HTR-8/SVneo (cell line): ENCODE data around the gene PAN2.
"Not testable (repeated sequence)": the region's sequence is repeated elsewhere in the genome, so short reads cannot be mapped to it uniquely, and the experiment has no call there.

ENCODE experiments used
- DNase-seq: peaks from one replicate; pipeline ENCODE4 v3.0.0; 2011; ENCODE audit warnings: low spot score, mixed read lengths; ENCODE audit not compliant: insufficient read length
- FAIRE-seq: peaks from 2 replicates; lab custom pipeline; 2011; peaks lifted over from hg19 to GRCh38; lab: Jason Lieb, UNC

The PAN2 gene

DNA sequence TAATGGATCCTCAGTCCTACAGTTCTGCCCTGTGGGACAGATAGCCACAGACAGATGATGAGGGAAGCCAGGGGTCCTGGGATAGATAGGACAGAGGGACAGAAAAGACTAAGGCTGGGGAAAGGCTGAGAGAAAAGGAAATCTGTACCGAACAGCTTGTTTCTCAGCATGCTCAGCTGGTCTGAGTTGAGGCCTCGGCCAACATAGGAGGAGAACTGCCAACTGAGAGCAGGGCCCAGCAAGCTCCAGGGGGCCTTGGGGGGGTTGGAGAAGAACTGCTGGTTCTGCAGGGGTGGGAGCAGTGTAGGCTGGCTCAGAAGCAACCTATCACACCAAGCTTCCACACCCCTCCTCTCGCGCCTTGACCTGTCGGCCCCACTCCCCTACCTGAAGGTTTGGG lies 15.0 kb upstream of the PAN2 start:
- no peak for FAIRE-seq

DNA sequence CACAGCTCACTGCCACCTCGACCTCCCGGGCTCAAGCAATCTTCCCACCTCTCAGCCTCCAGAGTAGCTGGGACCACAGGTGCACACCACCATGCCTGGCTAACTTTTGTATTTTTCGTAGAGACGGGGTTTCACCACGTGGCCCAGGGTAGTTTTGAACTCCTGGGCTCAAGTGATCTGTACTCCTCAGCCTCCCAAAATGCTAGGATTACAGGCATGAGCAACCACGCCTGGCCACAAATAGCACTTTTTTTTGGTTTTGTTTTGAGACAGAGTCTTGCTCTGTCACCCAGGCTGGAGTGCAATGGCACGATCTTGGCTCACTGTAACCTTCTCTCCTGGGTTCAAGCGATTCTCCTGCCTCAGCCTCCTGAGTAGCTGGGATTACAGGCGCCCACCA lies 13.5 kb upstream of the PAN2 start:
- FAIRE-seq = peak; percentile 28
- not testable (repeated sequence) for DNase-seq

More for the DNA sequence above, 15.0 kb upstream of the PAN2 start:
- DNase-seq = no peak

DNA sequence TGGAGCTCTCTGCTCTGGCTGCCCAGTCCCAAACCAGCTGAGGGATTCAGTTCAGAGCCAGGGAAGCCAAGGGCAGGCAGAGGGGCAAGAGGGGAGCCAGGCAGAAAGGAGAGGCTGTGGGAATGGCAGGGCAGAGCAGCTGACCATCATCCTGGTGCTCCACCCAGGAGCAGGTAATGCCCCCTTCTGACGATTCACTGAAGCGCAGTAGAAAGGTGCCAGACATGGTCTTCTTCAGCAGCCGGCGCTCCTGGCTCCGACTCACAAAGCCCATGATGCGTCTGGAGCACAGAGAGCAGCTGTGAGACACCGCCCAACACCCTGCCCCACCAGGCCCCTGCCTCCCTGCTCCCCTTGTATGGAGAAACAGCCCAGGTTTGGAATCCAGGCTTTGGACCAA lies 12.9 kb upstream of the PAN2 start:
- FAIRE-seq = no peak
- no peak for DNase-seq

DNA sequence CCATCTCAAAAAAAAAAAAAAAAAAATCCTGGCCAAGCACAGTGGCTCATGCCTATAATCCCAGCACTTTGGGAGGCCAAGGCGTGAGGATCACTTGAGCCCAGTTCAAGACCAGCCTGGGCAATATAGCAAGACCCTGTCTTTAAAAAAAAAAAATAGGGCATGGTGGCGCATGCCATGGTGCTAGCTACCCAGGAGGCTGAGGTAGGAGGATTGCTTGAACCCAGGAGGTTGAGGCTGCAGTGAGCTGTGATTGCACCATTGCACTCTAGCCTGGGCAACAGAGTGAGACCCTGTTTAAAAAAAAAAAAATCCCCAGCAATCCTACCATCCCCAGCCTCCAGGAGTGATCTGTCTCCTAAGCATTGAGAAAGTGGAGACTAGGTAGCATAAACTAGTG lies 8.5 kb upstream of the PAN2 start:
- not testable (repeated sequence) for DNase-seq, FAIRE-seq

DNA sequence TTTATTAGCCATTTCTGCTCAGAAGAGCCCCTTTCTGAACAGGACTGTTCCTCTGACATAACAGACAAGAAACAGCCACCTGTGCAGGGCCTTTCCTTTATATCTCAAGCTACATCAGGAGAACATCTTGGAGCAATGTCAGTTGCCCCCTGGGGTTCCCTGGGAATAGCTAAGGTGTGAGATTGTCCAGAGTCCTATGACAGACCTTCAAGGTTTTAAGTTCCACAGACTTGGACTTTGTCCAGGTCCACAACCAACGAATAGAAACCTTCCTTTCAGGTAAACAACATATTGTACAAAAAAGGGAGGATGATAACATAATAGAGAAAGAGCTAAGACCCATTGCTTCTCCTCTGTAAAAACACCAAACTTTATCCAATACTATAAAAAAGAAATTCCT lies 7.8 kb upstream of the PAN2 start:
- no peak for DNase-seq

DNA sequence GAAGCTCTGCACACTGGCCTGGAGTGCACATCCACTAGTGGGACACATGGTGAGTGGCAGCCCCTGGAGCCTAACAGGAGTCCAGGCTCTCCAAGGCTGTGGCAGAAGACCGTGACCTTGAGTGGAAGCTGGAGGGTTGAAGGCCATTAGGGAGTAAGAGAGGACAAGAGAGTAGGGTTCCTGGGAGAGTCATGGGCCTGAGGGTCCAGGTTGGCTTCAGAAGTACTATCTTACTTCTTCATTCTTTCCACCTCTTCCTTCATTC lies 5.3 kb upstream of the PAN2 start:
- DNase-seq (no peak), FAIRE-seq (no peak)

More for the DNA sequence above, 7.8 kb upstream of the PAN2 start:
- no peak for FAIRE-seq

DNA sequence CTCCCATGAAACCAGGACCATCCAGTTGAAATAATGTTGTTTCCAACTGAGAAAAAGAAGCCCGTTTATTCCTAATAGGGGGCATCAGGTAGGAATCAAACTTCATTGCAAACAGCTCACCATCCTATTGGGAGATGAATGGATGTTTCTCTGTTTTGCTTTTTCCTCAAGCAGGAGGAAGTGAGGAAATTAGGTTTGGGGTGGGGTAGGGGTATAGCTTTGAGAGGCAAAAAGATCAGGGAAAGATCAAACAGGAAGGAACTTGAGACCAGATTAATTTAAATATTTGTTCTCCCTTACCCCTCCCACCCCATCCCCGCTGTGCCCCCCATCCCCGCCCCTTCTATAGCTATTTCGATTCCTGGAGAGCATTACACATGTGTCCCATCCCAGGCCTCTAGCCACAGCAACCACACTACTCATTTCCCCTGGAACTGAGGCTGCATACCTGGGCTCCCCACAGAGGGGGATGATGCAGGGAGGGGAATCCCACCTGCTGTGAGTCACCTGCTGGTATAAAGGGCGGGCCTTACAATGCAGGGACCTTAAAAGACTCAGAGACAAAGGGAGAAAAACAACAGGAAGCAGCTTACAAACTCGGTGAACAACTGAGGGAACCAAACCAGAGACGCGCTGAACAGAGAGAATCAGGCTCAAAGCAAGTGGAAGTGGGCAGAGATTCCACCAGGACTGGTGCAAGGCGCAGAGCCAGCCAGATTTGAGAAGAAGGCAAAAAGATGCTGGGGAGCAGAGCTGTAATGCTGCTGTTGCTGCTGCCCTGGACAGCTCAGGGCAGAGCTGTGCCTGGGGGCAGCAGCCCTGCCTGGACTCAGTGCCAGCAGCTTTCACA lies 4.7 kb upstream of the PAN2 start, which contains the start of gene IL23A:
TSS of gene IL23A (plus strand) at position 577 of the 850 bp plus-strand sequence. CDS start at position 738, 161 bp downstream.
- DNase-seq (no peak), FAIRE-seq (no peak)

DNA sequence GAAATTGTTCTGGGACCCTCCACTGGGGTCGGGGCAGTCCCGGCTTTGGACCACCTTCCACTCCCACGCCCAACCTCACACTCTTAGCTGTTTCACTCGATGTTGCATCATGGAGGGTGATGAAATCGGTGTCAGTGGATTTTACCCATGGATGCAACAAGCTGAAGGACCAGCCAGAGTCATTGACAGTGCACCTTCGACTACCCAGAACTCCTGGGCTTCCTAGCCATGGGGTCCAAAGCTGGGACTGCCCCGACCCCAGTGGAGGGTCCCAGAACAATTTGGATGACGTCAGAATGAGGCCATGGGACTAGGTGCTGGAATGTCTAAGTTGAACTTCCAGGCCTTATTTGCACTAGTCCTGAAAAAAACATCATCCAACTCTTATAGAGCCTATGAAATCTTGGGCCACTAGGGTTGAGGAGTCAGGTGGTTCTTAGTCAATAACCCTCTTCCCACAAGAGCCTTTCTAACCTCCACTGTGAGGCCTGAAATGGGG lies 4.0 kb upstream of the PAN2 start:
- DNase-seq (no peak), FAIRE-seq (no peak)

DNA sequence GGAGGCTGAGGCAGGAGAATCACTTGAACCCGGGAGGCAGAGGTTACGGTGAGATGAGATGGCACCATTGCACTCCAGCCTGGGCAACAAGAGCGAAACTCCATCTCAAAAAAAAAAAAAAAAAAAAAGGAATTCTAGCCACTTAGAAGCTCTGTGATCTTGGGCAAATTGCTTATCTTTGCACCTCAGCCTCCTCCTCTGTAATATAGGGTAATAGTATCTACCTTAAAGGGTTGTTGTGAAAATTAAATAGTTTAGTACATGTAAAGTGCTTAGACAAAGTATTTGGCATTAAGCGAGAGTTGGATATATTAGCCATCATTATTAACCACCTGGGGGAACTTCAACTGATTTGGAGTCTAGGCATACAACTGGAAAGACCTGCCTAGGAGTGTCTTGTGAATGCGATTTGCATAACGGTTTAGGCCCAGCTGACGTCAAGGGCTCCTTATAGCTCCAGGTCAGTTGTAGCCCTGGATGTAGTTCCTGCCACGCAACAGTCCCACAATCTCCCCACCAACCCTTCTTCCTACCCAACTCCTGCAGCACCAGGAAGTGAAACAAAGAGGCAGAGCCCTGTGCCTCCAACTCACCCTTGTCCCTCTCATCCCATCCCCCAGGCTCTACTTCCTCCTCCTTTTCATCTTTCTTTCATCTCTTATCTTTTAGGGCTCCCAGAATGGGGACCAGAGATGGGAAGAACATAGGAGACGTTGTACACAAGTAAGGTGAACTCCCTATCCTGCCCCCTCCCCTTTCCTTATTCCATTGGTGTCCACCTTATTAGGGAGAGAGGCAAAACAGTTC lies 2.8 kb upstream of the PAN2 start:
- FAIRE-seq (no peak), DNase-seq (no peak)

DNA sequence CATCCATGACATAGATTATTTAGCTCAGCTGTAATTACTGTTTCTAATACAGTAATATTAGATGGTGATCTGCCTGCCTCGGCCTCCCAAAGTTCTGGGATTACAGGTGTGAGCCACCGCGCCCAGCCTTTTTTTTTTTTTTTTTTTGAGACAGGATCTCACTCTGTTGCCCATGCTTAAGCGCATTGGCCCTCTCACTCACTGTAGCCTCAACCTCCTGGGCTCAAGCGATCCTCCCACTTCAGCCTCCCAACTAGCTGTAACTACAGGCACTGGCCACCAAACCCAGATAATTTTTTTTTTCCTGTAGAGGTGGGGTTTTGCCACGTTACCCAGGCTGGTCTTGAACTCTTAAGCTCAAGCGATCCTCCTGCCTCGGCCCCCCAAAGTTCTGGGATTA lies 1.7 kb upstream of the PAN2 start:
- DNase-seq, FAIRE-seq: not testable (repeated sequence)

DNA sequence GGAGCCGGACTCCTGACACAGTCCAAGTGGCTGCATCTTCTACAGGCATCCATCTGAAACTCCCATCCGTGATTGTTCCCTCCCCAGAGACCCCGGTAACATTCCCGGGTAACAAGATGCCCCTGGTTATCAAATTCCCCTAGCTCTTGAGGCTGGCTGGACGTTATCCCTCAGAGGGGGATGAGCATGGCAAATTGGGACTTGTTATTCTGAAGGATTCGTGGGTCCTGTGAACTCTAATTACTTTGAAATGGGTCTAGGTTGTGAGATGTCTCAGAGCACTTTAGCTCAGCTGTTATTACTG lies 642 bp upstream of the PAN2 start:
- DNase-seq (no peak), FAIRE-seq (no peak)

DNA sequence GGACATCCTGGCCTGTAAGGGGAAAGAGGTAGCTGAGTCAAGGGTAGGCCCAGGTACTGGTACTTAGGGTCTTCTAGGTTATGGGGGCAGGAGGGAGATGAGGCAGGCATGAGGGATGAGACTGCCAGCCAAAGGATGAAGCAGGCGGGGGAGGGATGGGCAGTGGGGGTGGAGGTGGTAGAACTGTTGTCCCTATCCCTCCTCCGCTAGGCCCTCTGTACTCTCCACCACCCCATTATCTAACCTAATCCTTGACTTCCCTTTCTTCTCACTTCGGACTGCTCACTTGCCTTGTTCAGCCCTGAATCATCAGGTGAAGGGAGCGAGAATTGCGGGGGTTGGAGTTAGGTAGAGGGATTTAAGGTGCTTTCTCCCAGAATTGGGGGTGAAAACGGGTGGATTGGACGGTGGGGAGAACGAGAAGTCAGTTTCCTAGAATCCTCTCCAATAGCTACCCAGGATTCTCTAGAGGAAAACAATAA lies 562 bp downstream of the PAN2 start:
- FAIRE-seq = no peak
- DNase-seq = no peak

DNA sequence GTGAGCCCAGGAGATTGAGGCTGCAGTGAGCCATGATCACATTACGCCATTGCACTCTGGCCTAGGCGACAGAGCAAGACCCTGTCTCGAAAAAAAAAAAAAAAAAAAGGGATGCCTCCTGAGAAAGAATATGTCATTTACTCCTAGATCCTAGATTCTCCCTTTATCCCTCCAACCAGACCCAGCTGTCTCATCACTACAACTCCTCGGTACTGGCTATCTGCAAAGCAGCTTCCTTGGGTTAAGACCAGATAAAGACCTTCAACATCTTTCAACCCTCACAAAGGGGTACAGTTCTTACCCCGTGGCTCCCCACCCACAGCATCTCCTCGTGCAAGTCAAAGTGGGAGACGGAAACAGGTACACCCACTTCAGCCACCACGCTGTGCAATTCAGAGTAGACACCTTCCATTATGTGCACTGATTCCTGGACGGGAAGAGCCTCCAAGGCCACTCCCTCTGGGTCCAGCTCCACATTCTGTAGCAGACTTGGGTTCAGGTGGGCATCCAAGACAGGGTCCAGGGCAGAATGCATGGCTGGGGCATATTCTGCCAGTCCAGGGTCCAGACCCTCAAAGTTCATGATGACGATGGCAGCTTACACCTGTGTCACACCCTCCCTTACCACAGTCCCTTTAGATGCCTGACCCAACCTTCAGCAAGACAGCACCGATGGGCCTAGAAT lies 1.1 kb downstream of the PAN2 start:
- DNase-seq (no peak), FAIRE-seq (no peak)

DNA sequence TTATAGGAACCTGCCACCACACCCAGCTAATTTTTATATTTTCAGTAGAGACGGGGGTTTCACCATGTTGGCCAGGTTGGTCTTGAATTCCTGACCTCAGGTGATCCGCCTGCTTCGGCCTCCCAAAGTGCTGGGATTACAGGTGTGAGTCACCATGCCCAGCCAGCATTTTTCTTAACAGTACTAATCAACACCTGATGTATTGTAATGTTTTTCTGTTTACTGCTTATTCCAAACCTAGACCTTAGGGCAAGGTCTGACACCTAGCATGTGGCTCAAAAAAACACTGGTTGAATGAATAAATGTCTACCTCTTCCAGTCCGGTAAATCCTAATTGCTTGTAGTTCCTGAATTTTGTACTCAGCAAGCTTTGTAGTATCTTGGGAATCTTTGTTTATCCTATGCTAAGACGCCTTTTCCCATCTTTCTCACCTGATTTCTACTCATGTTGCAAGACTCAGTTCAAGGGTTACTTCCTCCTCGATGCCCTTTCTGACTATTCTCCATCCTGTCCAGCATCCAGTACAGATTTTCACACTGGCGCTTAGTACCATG lies 2.8 kb downstream of the PAN2 start:
- DNase-seq = no peak
- FAIRE-seq = no peak

DNA sequence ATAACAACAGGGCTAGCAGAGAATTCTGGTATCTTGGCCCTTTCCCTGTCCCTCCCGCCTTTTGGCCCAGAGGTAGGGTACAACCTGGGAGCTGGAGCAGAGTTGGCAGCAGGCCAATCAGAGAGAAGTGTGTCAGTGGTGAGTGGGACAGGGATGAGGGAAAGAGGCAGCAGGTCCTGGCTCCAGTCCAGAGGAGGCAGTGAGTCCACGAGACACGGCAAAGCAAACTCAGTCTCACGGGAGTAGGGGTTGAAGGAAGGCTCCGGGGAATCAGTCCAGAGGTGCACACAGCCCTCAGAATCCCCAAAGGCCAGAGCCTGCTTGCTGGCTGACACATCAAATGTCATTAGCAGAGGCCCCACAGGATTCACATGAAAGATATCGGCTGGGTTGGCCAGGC lies 7.3 kb downstream of the PAN2 start:
- DNase-seq (no peak), FAIRE-seq (no peak)

DNA sequence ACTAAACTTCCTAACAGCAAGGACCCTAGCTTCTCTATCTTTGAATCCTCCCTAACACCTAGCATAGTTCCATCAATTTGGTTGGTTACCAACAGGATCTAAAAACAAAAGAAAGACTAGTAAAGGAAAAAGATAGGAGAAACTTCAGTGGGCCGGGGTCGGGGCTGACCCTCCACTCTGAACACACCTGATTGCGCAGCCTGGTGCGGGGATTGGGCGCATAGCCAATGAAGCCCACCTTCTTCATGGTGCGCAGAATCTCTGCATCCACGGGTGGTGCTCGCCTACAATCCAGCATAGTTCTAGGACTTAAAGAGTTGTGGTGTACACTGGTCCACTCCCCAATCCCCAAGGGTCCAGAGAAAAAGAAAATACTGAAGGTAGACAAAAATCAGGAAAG lies 7.7 kb downstream of the PAN2 start:
- no peak for FAIRE-seq
- DNase-seq = no peak

DNA sequence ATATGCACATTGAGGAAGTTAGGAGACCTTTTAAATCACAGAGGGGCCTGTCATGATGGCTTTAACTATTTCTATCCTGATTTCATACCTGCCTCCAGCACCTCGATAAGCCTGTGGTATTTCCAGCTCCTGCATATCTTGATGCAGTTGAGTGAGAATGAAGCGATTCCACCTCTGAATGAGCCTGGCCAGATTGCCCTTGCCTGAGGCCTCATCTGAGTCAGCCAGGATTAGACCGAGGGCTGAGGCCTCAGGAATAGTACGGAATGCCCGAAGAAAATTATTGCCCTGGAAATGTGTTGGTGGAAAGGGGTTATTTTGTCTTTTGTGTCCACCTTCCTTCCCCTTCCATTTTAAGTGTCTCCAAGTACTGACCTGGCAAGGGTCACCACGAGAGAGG lies 9.6 kb downstream of the PAN2 start:
- no peak for DNase-seq
- no peak for FAIRE-seq

DNA sequence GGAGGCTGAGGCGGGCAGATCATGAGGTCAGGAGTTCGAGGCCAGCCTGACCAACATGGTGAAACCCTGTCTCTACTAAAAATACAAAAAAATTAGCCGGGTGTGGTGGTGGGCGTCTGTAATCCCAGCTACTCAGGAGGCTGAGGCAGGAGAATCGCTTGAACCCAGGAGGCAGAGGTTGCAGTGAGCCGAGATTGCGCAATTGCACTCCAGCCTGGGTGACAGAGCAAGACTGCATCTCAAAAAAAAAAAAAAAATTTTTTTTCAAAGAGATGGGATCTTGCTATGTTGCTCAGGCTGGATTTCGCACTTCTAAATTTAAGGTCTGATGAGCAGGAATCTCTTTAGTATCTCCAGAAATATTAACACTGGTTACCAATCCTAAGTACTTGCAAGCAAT lies 12.2 kb downstream of the PAN2 start:
- DNase-seq, FAIRE-seq: not testable (repeated sequence)

DNA sequence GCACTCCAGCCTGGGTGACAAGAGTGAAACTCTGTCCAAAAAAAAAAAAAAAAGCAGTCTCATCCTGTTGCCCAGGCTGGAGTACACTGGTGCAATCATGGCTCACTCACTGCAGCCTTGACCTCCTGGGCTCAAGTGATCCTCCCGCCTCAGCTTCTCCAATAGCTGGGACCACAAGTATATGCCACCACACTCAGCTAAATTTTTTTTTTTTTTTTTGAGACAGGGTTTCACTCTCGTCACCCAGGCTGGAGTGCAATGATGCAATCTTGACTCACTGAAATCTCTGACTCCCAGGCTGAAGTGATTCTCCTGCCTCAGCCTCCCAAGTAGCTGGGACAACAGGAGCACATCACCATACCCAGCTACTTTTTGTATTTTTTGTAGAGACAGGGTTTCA lies 12.8 kb downstream of the PAN2 start:
- FAIRE-seq (no peak), DNase-seq (no peak)

DNA sequence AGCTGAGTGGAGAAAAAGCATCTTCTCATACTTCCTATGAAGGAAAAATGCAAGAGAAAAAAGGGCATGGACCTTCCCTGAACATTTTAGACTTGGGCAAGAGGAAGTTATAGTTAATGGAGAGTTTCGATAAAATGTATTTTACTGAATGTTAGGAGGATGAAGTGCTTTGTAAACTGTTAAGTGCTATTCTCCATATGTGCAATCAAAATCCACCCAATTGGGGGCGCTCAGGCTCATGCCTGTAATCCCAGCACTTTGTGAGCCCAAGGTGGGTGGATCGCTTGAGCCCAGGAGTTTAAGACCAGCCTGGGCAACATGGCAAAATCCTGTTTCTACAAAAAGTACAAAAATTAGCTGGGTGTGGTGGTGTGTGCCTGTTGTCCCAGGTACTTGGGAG lies 16.1 kb downstream of the PAN2 start:
- FAIRE-seq = no peak
- no peak for DNase-seq
